OCI-M2 (cell line): ENCODE results near the gene NOX5.

Experiments used
- DNase-seq: peaks from one replicate; lab custom pipeline; 2025; ENCODE audit not compliant: unreplicated experiment; lab: John Stamatoyannopoulos, UW

The NOX5 gene

GRCh38 chr15:69017978-69018377 is 3.5 kb downstream of the NOX5 start:
- no peak for DNase-seq

GRCh38 chr15:69018951-69019350 is 4.5 kb downstream of the NOX5 start:
- no peak for DNase-seq

- no peak for DNase-seq
These were observed 7.4 kb downstream of the NOX5 start for GRCh38 chr15:69021895-69022294.

- DNase-seq = no peak
These were observed 10.8 kb downstream of the NOX5 start for GRCh38 chr15:69025320-69025719.

- no peak for DNase-seq
These were observed 11.9 kb downstream of the NOX5 start for GRCh38 chr15:69026355-69026754.

GRCh38 chr15:69027976-69028518 is 13.6 kb downstream of the NOX5 start:
- DNase-seq = no peak

- no peak for DNase-seq
These were observed 16.8 kb downstream of the NOX5 start for GRCh38 chr15:69031013-69032001.

- no peak for DNase-seq
These were observed 17.5 kb downstream of the NOX5 start for GRCh38 chr15:69032031-69032430.

- DNase-seq = no peak
These were observed 18.3 kb downstream of the NOX5 start for GRCh38 chr15:69032703-69033373.

- DNase-seq = no peak
These were observed 19.9 kb downstream of the NOX5 start for GRCh38 chr15:69034352-69034751.

- no peak for DNase-seq
These were observed 20.9 kb downstream of the NOX5 start for GRCh38 chr15:69035205-69035917.

- DNase-seq = no peak
These were observed 21.4 kb downstream of the NOX5 start for GRCh38 chr15:69035918-69036258.

GRCh38 chr15:69036826-69037225 is 22.3 kb downstream of the NOX5 start:
- no peak for DNase-seq

GRCh38 chr15:69037482-69037881 is 23.0 kb downstream of the NOX5 start:
- no peak for DNase-seq

GRCh38 chr15:69037977-69038376 is 23.5 kb downstream of the NOX5 start:
- DNase-seq = no peak

- no peak for DNase-seq
These were observed 24.0 kb downstream of the NOX5 start for GRCh38 chr15:69038508-69038907.

GRCh38 chr15:69039516-69040225 is 25.2 kb downstream of the NOX5 start:
- DNase-seq = no peak

GRCh38 chr15:69042531-69042930 is 28.0 kb downstream of the NOX5 start:
- DNase-seq = no peak

- no peak for DNase-seq
These were observed 31.3 kb downstream of the NOX5 start for GRCh38 chr15:69045802-69046201.

GRCh38 chr15:69046781-69047180 is 32.3 kb downstream of the NOX5 start:
- DNase-seq = no peak

- no peak for DNase-seq
These were observed 35.5 kb downstream of the NOX5 start for GRCh38 chr15:69049976-69050375.
